ENCODE measurements around the gene SLC26A3.
A peak's percentile ranks its signal among the peaks of the same experiment; 100 is the strongest.

SLC26A3 gene

DNA sequence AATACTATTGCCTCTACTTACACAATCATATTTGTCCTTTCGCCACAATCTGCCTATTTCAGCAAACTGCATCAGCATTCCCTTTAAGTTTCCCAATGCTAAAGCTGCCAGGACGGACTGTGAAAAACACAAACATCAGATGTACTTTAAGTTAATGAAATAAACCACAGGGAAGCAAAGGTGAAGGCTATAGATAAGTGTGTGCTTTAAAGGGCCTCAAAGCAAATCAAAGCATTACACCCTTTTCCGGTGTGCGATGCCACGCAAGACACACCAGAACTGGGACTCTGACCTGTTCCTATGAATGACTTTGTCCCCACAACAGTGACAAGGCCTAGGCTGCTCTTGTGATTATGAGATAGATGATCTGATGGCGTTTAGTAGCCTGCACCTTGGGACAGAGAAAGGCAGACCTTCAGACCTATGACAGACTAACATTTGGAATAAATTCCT lies 23.4 kb downstream of the SLC26A3 start:
- Histone ChIP-seq H3K9ac (ENCODE audit: low read depth, low read length) (no peak overlapping the region), H3K27me3 (ENCODE audit: control insufficient read depth, insufficient read depth, low read length) (no peaks in the 10 kb centered on the region), H3K36me3 (ENCODE audit: control insufficient read depth, insufficient read depth, low read length) (no peaks in the 10 kb centered on the region)

DNA sequence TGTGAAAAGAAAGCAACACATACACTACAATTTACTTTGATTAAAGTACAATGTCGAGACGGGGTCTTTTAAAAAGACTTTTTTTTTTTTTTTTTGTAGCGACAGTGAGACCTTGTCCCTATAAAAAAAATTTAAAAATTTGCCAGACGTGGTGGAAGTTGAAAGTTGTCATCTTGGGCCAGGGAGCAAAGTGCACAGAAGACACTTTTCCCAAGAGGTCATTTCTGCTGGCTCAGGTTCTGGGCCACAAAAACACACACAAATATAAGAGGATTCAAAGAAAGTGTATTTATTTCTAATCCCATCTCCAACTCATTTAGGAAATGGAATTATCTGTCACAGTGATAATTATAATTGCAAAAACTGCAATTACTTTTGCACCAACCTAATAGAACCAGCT lies 24.7 kb downstream of the SLC26A3 start:
- H3K4me3 ChIP-seq (ENCODE audit: low read depth, low read length), result no peak overlapping the region
- H3K36me3 ChIP-seq (ENCODE audit: control insufficient read depth, insufficient read depth, low read length), result no peaks in the 10 kb centered on the region
- H3K27me3 ChIP-seq (ENCODE audit: control insufficient read depth, insufficient read depth, low read length), result no peaks in the 10 kb centered on the region
- no peak overlapping the region for H3K9ac ChIP-seq (ENCODE audit: low read depth, low read length)
- no peaks in the 10 kb centered on the region for H3K9me3 ChIP-seq (ENCODE audit: control insufficient read depth, insufficient read depth, low read length)
- no peaks in the 10 kb centered on the region for H3K4me1 ChIP-seq (ENCODE audit: control insufficient read depth, insufficient read depth, low read length)

More for the DNA sequence above, 23.4 kb downstream of the SLC26A3 start:
- Histone ChIP-seq H3K9me3 (ENCODE audit: control insufficient read depth, insufficient read depth, low read length) (no peaks in the 10 kb centered on the region), H3K4me1 (ENCODE audit: control insufficient read depth, insufficient read depth, low read length) (no peaks in the 10 kb centered on the region), H3K4me3 (ENCODE audit: low read depth, low read length) (no peak overlapping the region)

DNA sequence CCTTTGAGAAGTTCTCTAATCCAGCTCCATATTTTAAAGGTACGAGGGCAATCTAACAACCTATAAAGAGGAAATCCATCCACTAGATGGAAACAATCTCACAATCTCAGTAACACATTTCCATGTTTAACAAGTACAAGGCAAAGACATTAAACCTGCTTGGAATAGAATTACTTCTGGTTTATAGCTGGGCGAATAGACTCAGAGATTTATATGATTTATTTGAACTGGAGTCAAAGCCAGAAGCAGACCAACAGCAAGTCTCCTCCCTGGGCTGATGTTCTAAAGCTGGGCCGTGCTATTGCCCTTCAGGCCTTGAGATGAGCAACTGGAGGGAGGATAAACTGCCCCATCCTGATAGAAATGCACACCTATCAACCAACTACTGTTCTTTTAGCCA lies 25.3 kb downstream of the SLC26A3 start:
- H3K9ac ChIP-seq (ENCODE audit: low read depth, low read length), result no peak overlapping the region
- no peak overlapping the region for H3K4me3 ChIP-seq (ENCODE audit: low read depth, low read length)
- H3K9me3 ChIP-seq (ENCODE audit: control insufficient read depth, insufficient read depth, low read length), result no peaks in the 10 kb centered on the region
- no peaks in the 10 kb centered on the region for H3K36me3 ChIP-seq (ENCODE audit: control insufficient read depth, insufficient read depth, low read length)
- no peaks in the 10 kb centered on the region for H3K27me3 ChIP-seq (ENCODE audit: control insufficient read depth, insufficient read depth, low read length)
- H3K4me1 ChIP-seq (ENCODE audit: control insufficient read depth, insufficient read depth, low read length), result no peaks in the 10 kb centered on the region

- H3K9ac ChIP-seq (ENCODE audit: low read depth, low read length), result no peak overlapping the region
- H3K9me3 ChIP-seq (ENCODE audit: control insufficient read depth, insufficient read depth, low read length), result no peaks in the 10 kb centered on the region
- no peaks in the 10 kb centered on the region for H3K4me1 ChIP-seq (ENCODE audit: control insufficient read depth, insufficient read depth, low read length)
- no peaks in the 10 kb centered on the region for H3K27me3 ChIP-seq (ENCODE audit: control insufficient read depth, insufficient read depth, low read length)
- H3K36me3 ChIP-seq (ENCODE audit: control insufficient read depth, insufficient read depth, low read length), result no peaks in the 10 kb centered on the region
- no peak overlapping the region for H3K4me3 ChIP-seq (ENCODE audit: low read depth, low read length)
Measured at GRCh38 chr7:107773027-107773426, 30.0 kb downstream of the SLC26A3 start.

DNA sequence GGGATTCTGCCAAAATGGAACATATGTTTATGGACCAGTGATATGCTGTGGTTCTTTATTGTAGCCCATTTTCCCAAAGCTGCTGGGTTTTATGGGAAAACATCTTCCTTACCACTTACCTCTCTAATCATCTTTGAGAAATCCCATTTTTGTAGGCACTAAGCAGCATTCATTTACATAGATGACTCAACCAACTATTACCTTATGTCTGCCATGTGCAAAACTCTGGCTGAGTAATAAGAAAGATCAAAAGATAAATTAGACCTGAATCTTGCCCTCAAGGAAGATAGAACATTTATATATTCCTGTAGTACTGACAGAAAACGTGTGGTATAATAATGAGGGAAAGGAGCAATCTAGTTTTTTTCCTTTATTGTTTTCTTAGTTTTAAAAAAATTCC lies 34.8 kb downstream of the SLC26A3 start:
- H3K4me3 ChIP-seq (ENCODE audit: low read depth, low read length), result no peak overlapping the region
- H3K9me3 ChIP-seq (ENCODE audit: control insufficient read depth, insufficient read depth, low read length), result no peaks in the 10 kb centered on the region
- H3K9ac ChIP-seq (ENCODE audit: low read depth, low read length), result no peak overlapping the region
- no peaks in the 10 kb centered on the region for H3K4me1 ChIP-seq (ENCODE audit: control insufficient read depth, insufficient read depth, low read length)
- no peaks in the 10 kb centered on the region for H3K36me3 ChIP-seq (ENCODE audit: control insufficient read depth, insufficient read depth, low read length)
- no peaks in the 10 kb centered on the region for H3K27me3 ChIP-seq (ENCODE audit: control insufficient read depth, insufficient read depth, low read length)

GRCh38 chr7:107767391-107767790 lies 35.6 kb downstream of the SLC26A3 start:
- no peaks in the 10 kb centered on the region for H3K4me1 ChIP-seq (ENCODE audit: control insufficient read depth, insufficient read depth, low read length)
- no peaks in the 10 kb centered on the region for H3K36me3 ChIP-seq (ENCODE audit: control insufficient read depth, insufficient read depth, low read length)
- no peak overlapping the region for H3K9ac ChIP-seq (ENCODE audit: low read depth, low read length)
- H3K9me3 ChIP-seq (ENCODE audit: control insufficient read depth, insufficient read depth, low read length), result no peaks in the 10 kb centered on the region
- no peak overlapping the region for H3K4me3 ChIP-seq (ENCODE audit: low read depth, low read length)
- H3K27me3 ChIP-seq (ENCODE audit: control insufficient read depth, insufficient read depth, low read length), result no peaks in the 10 kb centered on the region

GRCh38 chr7:107758667-107759066 lies 44.4 kb downstream of the SLC26A3 start:
- Histone ChIP-seq H3K36me3 (ENCODE audit: control insufficient read depth, insufficient read depth, low read length) (peaks cover 10% of the 10 kb centered on the region), H3K4me3 (ENCODE audit: low read depth, low read length) (no peak overlapping the region), H3K9ac (ENCODE audit: low read depth, low read length) (no peak overlapping the region), H3K27me3 (ENCODE audit: control insufficient read depth, insufficient read depth, low read length) (no peaks in the 10 kb centered on the region), H3K4me1 (ENCODE audit: control insufficient read depth, insufficient read depth, low read length) (no peaks in the 10 kb centered on the region), H3K9me3 (ENCODE audit: control insufficient read depth, insufficient read depth, low read length) (no peaks in the 10 kb centered on the region)

DNA sequence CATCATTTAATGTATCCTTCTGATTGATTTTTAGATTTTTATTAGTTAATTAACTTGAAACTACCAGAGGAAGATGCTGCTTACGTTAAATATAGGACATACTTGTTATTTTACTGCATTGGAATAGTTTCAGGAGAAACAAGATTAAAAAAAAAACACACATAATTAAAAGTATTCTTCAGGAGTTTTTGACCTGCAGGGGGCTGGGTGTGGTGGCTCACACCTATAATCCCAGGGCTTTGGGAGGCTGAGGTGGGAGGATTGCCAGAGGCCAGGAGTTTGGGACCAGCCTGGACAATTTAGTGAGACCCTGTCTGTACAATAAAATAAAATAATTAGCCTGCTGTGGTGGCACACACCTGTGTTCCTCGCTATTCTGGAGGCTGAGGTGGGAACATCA lies 48.4 kb downstream of the SLC26A3 start:
- no peak overlapping the region for H3K4me3 ChIP-seq (ENCODE audit: low read depth, low read length)
- no peaks in the 10 kb centered on the region for H3K27me3 ChIP-seq (ENCODE audit: control insufficient read depth, insufficient read depth, low read length)
- H3K9ac ChIP-seq (ENCODE audit: low read depth, low read length), result no peak overlapping the region
- no peaks in the 10 kb centered on the region for H3K9me3 ChIP-seq (ENCODE audit: control insufficient read depth, insufficient read depth, low read length)
- no peaks in the 10 kb centered on the region for H3K4me1 ChIP-seq (ENCODE audit: control insufficient read depth, insufficient read depth, low read length)
- H3K36me3 ChIP-seq (ENCODE audit: control insufficient read depth, insufficient read depth, low read length), result peaks cover 13% of the 10 kb centered on the region

GRCh38 chr7:107751113-107751512 lies 51.9 kb downstream of the SLC26A3 start:
- no peaks in the 10 kb centered on the region for H3K27me3 ChIP-seq (ENCODE audit: control insufficient read depth, insufficient read depth, low read length)
- peaks cover 7% of the 10 kb centered on the region for H3K36me3 ChIP-seq (ENCODE audit: control insufficient read depth, insufficient read depth, low read length)
- H3K4me1 ChIP-seq (ENCODE audit: control insufficient read depth, insufficient read depth, low read length), result no peaks in the 10 kb centered on the region
- no peaks in the 10 kb centered on the region for H3K9me3 ChIP-seq (ENCODE audit: control insufficient read depth, insufficient read depth, low read length)
- no peak overlapping the region for H3K9ac ChIP-seq (ENCODE audit: low read depth, low read length)
- H3K4me3 ChIP-seq (ENCODE audit: low read depth, low read length), result no peak overlapping the region

DNA sequence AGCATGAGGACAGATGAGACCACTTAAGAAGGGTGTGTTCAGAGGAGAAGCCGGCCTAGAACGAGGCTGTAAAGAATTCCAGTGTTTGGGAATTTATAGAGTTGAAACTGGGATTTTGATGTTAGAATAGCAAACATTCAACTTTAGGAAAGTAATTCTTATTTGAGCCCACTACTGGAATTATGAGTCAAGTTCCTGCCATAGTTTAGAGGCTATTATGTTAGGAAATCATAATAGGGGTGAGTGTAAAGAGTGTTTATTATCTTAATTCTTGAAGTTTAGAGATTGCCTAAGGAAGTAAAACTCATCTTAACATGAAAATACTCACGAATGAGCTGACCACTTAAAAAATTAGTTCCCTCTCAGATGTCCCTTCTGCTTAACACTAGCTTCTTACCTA lies 57.0 kb downstream of the SLC26A3 start:
- Histone ChIP-seq H3K36me3 (ENCODE audit: control insufficient read depth, insufficient read depth, low read length) (peaks cover 2% of the 10 kb centered on the region), H3K9me3 (ENCODE audit: control insufficient read depth, insufficient read depth, low read length) (no peaks in the 10 kb centered on the region), H3K4me3 (ENCODE audit: low read depth, low read length) (no peak overlapping the region), H3K27me3 (ENCODE audit: control insufficient read depth, insufficient read depth, low read length) (no peaks in the 10 kb centered on the region), H3K4me1 (ENCODE audit: control insufficient read depth, insufficient read depth, low read length) (peaks cover 4% of the 10 kb centered on the region), H3K9ac (ENCODE audit: low read depth, low read length) (no peak overlapping the region)

GRCh38 chr7:107744345-107744750 lies 58.7 kb downstream of the SLC26A3 start:
- H3K4me1 ChIP-seq (ENCODE audit: control insufficient read depth, insufficient read depth, low read length), result peaks cover 4% of the 10 kb centered on the region
- peak overlapping the region; percentile 97 for H3K4me3 ChIP-seq (ENCODE audit: low read depth, low read length)
- H3K36me3 ChIP-seq (ENCODE audit: control insufficient read depth, insufficient read depth, low read length), result no peaks in the 10 kb centered on the region
- no peaks in the 10 kb centered on the region for H3K9me3 ChIP-seq (ENCODE audit: control insufficient read depth, insufficient read depth, low read length)
- peaks cover 3% of the 10 kb centered on the region for H3K27me3 ChIP-seq (ENCODE audit: control insufficient read depth, insufficient read depth, low read length)
- peak overlapping the region; percentile 90 for H3K9ac ChIP-seq (ENCODE audit: low read depth, low read length)

- H3K36me3 ChIP-seq (ENCODE audit: control insufficient read depth, insufficient read depth, low read length), result no peaks in the 10 kb centered on the region
- peaks cover 3% of the 10 kb centered on the region for H3K27me3 ChIP-seq (ENCODE audit: control insufficient read depth, insufficient read depth, low read length)
- peaks cover 4% of the 10 kb centered on the region for H3K4me1 ChIP-seq (ENCODE audit: control insufficient read depth, insufficient read depth, low read length)
- peak within 1 kb of the TSS; percentile 97 for H3K4me3 ChIP-seq (ENCODE audit: low read depth, low read length)
- H3K9ac ChIP-seq (ENCODE audit: low read depth, low read length), result peak within 1 kb of the TSS; percentile 90
- no peaks in the 10 kb centered on the region for H3K9me3 ChIP-seq (ENCODE audit: control insufficient read depth, insufficient read depth, low read length)
Measured at GRCh38 chr7:107743567-107744344, 59.3 kb downstream of the SLC26A3 start, which contains the start of gene CBLL1. CBLL1 (plus strand) TSS chr7:107744142; CDS start chr7:107744164, 22 bp downstream.

All from iPS-15b (cell line).